Posterior vena cava (tissue), 2 donors: ENCODE data around the gene TYW1B. TPM values are rescaled to one million over a fixed set of nuclear protein-coding genes. Genes with fewer than 3 reads are reported as not detected.
"Not testable (repeated sequence)": the region's sequence is repeated elsewhere in the genome, so short reads cannot be mapped to it uniquely, and the experiment has no call there.

Source experiments
- DNase-seq: peaks from one replicate; pipeline ENCODE4 v3.0.0-alpha.2; 2020; ENCODE audit warnings: low spot score
- intact Hi-C, 2 donors: fragments of 100-400 bp; cut with DNase I; formaldehyde crosslinking; loops; one replicate each; pipeline versions ENCODE4 v1.14.1 to v1.14.2; 2022 to 2023
- total RNA-seq, 2 donors: library from RNA; stranded (reverse); fragmentation: NEBNext Ultra II Directional; extraction: Animal tissue kit (Norgen Biotek cat#: 25700); gene quantifications; one replicate each; pipeline ENCODE4 v1.2.1, GENCODE V29; 2021
- donor health status: DM: yes; HTN: yes; CAD: no.
- donor health status: DM: yes; HTN: yes; CAD: no.

Gene TYW1B
- total RNA-seq, 2 donors from 2014 or later = 1.6 to 2.1 TPM

DNA sequence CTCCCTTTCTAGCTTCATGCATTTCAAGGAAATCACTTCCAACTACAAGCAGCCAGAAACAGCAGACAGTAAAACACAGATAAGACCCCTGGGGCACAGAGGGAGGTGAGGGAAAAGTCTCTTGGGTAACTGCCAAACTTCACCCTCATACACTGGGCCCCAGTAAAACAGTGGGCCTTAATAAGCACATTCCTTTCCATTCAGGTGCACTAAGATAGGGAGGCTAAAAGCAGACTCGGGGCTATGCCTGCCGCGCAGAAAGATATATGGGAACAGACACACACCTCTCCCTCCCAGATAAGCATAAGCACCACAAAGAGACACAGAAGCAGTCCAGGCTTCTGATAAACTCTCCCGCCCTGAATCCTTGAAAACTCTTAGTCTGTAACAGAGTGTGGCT is 117.0 kb downstream of the TYW1B start:
- intact Hi-C loops = no loop called here
- DNase-seq = no peak

DNA sequence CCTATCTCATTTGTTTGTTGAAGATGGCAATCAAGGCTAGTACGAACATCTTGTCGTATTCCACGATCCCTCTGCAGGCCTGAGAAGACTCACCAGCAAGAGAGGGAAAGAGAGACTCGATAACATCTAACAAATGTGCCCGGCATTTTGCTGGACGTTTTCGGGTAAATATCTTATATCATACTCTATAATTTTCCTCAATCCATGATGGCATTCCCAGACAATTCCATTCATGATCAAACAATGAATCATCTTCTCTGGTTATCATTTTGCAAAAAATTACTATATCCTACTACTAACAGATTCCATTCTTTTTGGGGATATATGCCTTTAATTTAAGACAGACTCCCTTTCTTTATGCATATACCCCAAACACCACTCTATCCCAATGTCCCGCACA is 118.1 kb downstream of the TYW1B start:
- intact Hi-C loops = no loop called here
- DNase-seq = no peak

DNA sequence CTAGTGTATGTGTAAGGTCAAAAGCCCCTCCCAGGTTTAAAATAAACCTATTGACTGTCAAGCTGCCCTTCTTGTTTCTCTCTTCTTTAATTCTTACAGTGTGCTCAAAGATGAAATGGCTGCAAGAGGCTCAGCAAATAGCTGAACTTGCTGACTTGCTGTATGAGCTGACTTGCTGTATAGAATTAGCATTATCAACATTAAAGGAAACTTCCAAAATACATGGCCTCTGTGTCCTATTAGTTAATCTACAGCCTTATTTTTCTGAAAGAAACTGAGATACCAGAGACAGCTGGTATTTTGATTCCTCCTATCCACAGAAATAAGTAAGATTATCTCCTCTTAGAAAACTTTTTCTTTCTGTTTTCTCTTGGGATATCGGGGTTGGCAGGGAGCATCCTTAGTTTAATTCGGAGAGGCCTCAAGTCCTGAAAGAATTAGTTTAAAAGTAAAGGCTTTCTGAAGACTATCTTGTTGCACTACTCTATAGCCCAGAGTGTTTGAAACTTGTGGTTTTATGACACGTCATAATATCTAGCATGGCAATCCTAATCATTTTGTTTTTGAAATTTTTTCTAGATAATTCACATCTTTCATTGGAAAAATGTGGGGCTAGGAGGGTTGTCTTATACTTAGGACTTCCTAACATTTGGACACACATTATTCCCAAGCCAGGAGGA is 119.5 kb downstream of the TYW1B start:
- intact Hi-C loops, DNase-seq: not testable (repeated sequence)

DNA sequence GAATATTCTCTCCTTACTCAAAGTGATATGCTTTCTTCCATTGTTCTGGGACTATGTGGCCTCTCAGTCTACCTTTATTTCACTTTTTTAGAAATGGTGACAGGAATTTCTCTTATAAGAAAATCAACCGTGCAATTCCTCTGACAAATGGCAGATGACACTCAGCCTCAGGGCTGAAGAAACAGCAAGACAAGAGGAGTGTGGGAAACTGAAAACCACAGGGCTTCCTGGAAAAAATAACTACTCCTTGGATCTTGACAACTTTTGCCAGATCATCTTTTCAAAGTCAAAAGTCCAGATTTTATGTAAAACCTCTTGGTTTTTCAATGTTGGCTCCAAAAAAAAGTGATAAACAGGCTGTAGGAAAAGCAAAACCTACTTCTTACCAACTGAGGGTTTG is 121.5 kb downstream of the TYW1B start:
- no peak for DNase-seq
- intact Hi-C loops = no loop called here

DNA sequence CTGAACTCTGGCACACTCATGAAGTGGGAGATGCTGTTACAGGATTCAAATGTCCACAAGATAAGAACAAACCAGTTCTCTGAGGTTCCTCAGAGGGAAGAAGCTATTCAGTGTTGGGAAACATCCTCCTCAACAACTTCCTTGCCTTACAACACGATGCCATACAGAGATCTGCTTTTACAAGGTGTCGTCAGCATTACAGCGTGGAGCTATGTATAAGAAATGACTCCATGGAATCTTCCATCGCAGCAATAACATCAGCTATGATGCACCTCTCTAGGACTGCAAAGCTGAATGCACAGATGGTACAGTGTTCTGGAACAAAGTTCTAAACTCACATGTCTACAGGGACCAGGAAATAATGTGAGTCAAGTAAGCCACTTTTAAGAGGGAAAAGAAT is 122.3 kb downstream of the TYW1B start:
- intact Hi-C loops = not testable (repeated sequence)

DNA sequence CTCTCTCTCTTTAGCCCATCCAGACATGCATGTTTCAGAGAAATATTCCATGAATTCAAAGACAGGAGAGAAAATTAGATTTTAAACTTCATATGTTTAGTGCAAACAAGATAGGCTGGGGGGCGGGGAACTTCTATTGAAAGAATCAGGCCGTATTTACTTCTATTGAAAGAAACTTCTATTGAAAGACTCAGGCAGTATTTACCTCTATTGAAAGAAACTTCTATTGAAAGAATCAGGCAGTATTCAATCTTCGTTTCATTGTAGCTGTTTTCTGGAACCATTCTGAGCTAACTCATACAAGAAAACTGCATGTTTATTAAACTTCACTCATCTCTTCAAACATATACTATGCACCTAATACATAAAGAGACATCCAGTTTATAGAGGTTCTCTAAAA is 123.1 kb downstream of the TYW1B start:
- no peak for DNase-seq
- intact Hi-C loops = no loop called here

More for the DNA sequence above, 122.3 kb downstream of the TYW1B start:
- DNase-seq = not testable (repeated sequence)

DNA sequence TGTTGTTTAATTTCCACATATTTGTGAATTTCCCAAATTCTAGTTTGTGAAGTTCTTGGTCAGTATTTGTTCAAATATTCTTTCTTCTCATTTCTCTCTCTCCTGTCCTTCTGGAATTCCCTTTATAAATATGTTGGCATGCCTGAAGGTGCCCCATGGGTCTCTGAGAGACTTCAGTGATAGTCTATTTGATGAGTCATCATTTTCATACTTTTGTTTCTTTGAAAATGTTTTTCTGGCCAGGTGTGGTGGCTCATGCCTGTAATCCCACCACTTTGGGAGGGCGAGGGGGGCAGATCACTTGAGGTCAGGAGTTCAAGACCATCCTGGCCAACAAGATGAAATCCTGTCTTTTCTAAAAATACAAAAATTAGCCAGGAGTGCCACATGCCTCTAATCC is 127.5 kb downstream of the TYW1B start:
- intact Hi-C loops, DNase-seq: not testable (repeated sequence)

DNA sequence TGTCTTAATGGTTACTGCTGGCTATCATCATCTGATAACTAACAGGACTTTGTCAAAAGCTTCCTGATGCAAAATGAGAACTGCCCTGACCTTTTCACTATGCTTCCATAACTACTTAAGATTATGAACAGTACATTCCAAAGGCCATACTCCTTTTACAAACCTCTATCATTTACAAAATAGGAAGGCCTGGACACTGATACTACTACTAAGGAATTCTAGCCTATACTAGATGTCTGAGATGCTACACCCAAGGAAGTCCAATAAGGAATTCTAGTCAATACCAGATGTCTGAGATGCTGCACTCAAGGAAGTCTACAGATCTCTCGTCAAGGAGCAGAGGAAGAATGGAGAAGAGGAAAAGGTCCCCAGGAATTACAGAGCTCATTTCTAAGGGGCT is 130.9 kb downstream of the TYW1B start:
- intact Hi-C loops, DNase-seq: not testable (repeated sequence)

DNA sequence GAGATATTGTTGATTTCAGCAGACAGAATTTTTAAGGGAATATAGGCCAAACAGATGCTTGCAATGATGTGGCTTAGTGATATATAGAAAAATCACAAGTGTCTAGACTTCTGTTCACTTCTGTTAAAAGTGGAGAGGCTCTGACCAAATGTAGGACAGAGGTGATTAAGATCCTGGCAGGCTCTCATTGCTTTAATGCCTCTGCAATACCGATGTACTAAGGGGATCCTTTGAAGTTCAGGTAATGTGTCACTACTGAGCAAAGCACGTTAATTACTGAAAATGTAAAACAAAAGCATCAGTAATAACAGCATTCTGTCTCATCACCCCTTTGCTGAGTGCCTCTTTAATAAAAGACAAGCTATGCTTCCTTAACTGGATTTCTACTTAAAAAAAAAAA is 131.4 kb downstream of the TYW1B start:
- intact Hi-C loops, DNase-seq: not testable (repeated sequence)

DNA sequence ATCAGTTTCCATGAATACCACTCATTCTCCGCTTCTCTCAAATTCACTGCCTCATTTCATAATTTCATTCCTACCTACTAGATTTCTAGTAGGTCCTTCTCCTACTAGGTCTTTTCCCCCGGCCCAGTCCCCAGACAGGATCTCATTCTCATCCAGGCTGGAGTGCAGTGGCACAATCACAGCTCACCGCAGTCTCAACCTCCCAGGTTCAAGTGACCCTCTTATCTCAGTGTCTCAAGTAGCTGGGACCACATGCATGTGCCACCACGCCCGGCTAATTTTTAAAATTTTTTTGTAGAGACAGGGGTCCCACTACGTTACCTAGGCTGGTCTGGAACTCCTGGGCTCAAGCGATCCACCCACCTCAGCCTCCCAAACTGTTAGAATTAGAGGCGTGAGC is 132.5 kb downstream of the TYW1B start:
- intact Hi-C loops, DNase-seq: not testable (repeated sequence)

DNA sequence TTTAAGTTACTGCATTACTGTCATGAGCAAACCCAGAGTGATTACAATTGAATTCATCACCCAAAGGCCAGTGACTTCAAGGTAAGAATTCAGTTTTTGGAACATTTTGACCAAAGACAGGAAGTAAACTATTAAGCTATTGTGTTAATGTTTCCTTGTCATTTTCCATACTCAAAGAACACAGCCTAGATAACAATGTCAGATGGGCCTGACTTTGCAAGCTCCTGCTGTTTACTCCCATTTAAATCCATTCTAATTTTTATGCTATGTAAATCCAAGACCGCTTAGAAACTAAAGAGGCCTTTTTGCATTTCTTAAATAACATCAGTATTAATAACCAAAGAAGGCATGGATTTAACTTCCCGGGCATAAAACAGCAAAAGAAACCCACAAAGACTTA is 136.6 kb downstream of the TYW1B start:
- DNase-seq, intact Hi-C loops: not testable (repeated sequence)

DNA sequence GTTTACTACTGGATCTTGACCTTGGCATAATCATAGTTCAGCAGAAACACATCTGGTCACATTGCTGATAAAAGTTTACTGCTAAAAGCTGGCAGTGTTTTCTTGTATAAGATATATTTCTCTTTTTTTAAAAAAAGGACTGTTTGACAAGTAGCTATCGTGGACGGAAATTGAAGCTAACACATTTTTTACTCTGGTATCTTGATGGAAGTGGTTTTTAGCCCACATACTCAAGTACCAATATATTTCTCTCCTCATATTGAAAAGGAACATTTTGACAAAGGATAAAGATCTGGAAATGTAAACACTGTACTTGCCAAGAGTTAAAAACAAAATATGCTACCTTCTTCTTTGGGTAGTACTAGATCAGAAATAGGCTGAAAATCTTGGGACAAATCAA is 137.8 kb downstream of the TYW1B start:
- intact Hi-C loops, DNase-seq: not testable (repeated sequence)

DNA sequence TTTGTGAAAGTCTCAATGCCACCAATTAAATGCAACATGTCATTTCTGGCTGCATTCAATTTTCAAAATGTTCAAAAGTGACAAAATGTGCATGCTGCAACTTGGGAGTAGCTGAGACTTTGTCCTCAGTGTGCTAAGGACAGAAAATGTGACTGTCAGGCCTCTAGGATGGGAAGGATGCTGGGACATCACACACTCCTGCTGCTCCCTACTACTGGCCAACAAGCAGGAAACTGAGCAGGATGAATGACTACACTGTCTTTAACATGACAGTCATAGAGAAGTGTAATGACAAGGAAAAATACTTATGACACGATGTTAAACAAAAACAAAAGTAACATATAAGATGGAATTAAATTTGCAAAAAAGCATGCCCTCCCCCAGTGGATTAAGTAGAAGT is 138.7 kb downstream of the TYW1B start:
- intact Hi-C loops = not testable (repeated sequence)

DNA sequence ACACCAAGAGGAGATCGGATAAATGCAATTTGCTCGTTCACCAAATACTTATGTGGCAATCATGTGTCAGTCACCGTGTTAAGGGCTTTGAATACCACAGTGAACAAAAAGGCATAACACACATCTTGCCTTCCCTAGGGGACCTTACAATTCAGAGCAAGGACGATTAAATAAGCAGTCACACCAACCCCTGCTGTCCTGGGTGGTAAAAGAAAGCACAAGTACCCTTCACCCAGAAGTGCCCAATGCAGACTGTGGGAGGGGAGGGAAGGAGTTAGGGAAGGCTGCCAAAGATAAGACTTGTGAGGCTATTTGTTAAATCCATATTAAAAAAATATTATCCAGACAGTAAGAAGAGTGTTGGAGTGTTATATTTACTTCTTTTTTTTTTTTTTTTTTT is 146.8 kb downstream of the TYW1B start:
- intact Hi-C loops, DNase-seq: not testable (repeated sequence)

More for the DNA sequence above, 138.7 kb downstream of the TYW1B start:
- DNase-seq = not testable (repeated sequence)

DNA sequence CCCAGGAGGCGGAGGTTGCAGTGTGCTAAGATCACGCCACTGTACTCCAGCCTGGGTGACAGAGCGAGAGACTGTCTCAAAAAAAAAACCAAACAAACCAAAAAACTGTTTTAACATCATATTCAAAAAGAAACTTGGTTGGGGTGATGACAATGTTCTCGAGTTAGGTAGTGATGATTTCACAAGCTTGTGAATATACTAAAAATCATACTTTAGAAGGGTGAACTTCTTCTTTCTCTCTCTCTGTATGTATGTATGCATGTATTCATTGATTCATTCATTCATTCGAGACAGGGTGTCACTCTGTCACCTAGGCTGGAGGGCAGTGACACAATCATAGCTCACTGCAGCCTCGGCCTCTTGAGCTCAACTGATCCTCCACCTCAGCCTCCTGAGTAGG is 151.1 kb downstream of the TYW1B start:
- DNase-seq, intact Hi-C loops: not testable (repeated sequence)

DNA sequence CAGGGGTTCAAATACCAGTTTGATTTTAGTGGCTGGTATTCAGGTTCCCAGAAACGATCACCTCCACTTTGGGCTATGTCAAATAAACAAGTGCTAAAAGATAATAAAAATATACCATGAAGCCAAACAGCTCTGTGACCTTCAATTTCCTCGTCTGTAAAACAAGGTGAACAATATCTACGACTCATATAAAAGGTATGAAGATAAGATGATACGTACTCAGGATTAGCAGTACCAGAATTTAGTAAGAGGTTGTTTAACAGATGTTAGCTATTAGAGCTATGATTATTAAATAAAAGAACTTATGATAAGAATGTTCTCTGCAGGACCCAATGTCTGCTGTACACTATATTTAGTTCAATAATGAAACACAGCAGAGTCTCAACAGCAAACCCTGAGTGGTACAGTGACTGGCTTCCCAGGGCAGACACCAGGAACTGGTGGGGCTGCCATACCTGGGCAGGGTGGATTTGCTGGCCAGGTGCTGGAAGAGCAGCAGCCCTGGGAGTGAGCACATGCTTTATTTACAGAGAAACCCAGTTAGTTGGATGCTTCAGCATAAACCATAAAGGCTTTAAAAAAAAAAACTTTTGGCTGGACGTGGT is 151.8 kb downstream of the TYW1B start:
- DNase-seq, intact Hi-C loops: not testable (repeated sequence)

DNA sequence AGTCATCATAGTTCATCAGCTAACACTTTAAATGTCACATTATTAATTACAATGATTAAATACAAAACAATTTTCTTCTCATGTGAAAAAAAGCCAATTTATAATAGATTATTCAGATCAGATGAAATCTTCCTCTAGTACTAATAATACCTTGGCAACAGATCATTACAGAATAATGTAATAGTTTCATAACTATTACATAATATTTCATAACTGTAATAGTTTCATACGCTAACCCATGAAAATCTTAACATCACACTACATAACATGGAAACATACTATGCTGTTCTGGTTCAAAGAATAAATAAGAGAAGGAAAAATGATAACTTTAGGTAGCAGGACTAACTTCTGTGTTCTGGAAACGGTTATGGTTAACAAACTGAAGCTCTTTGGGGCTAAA is 152.3 kb downstream of the TYW1B start:
- intact Hi-C loops, DNase-seq: not testable (repeated sequence)

DNA sequence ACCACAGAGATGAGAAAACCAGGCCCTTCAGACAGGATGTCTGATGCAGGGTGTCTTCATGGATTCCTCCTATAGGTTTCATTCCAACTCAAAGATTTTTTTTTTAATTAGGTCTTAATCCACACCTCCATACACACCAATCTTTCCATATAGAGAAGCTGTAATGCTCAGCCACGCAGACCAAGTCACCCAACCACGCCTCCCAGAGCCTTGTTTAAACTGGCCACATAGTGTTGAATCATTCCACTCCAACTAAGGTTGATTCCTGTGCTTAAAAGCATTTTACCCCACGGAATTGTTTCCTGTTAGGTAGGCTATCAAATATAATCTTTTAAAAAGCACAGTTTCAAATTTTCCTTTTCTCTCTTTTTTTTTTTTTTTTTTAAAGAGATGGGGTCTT is 153.6 kb downstream of the TYW1B start:
- no peak for DNase-seq
- intact Hi-C loops = no loop called here

DNA sequence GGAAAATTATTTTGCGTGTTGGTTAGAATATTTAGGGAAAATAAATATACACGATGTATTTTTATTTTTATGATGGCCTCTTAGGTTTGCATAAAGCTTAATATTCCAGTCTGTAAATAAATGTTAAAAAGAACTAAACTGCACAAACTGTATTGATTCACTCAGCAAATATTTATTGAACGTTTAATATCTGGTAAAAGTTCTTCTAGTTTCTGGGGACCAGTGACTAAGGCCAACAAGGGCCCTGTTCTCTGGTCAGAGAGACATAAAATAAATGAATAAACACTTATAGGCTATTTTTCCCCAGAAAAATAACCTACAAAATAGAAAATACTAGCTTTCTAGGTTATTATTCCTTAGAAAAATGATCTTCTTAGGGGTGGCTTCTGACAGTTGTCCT is 157.2 kb downstream of the TYW1B start:
- DNase-seq, intact Hi-C loops: not testable (repeated sequence)

DNA sequence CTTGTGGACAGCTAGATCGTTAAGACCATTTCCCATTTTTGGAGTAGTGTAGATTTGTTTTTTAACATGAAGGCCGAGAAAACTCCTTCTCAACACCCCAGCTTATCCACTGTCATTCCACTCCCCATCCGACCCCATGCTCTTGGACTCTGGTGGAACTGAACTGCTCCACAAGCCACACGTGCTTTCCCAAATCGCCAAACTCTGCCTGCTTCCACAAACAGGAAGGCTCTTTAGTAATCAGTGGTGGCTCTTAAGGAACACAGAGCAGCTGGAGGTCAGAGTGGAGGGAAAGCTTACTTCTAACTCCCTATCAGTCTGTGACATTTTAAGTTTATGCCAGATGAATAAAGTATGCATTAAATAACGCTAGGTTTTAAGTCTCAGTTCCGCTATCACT is 159.6 kb downstream of the TYW1B start:
- DNase-seq, intact Hi-C loops: not testable (repeated sequence)

DNA sequence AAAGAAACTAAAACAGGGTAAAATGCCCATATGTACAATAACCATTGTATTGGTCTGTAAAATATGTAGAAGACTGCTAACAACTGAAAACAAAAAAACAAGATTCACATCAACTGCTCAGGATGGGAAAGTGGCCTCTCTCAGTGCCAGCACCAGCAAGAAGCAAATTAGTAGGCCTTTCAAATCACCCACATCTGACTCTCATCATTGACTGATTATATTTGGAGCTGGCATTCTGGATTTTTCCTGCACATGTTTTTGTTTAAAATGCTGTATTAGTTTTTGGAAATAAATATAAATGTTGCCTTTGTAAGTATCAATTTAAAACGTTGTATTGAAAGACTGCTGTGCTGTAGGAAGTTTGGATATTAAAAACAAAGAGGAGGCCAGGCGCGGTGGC is 161.0 kb downstream of the TYW1B start:
- DNase-seq, intact Hi-C loops: not testable (repeated sequence)
